Left kidney (tissue), 2 donors: ENCODE results near the gene PADI1. TPM values are rescaled to one million over a fixed set of nuclear protein-coding genes. Genes with fewer than 3 reads are reported as not detected.
"Not testable (repeated sequence)": the region's sequence is repeated elsewhere in the genome, so short reads cannot be mapped to it uniquely, and the experiment has no call there.

Source experiments
- DNase-seq: peaks from one replicate; pipeline ENCODE4 v3.0.0-alpha.2; 2013
- polyA plus RNA-seq: library from polyadenylated mRNA; unstranded; fragments of 120-200 nt; gene quantifications from one replicate; pipeline ENCODE4 v1.2.1, GENCODE V29; 2013; ENCODE audit not compliant: insufficient read length

PADI1 gene
- polyA plus RNA-seq, 1 donor, result 0.10 TPM

GRCh38 chr1:17217607-17218006 lies 12.7 kb downstream of the PADI1 start:
- no peak for DNase-seq

- DNase-seq, result no peak
Measured at GRCh38 chr1:17218939-17219338, 14.0 kb downstream of the PADI1 start.

- DNase-seq, result no peak
Measured at GRCh38 chr1:17220287-17220686, 15.4 kb downstream of the PADI1 start.

- DNase-seq, result no peak
Measured at GRCh38 chr1:17222557-17222956, 17.6 kb downstream of the PADI1 start.

DNA sequence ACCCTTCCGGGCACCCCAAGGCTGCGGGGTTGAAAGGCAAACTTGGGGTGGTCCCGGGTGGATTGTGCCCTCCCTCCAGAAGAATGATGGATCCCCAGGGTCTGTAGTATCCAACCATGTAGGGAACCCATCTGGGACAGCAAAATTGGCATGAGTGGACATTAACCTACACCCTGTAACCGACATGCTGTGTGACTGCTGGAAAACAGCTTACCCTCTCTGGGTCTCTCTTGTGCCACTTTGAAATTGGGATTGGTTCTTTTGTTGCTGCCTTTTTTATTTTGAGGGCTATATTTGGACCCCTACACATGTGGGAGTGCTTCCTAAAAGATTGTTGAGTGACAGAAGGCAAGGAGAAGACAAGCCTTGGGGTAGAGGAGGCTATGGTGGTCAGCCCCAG lies 19.5 kb downstream of the PADI1 start:
- no peak for DNase-seq

DNA sequence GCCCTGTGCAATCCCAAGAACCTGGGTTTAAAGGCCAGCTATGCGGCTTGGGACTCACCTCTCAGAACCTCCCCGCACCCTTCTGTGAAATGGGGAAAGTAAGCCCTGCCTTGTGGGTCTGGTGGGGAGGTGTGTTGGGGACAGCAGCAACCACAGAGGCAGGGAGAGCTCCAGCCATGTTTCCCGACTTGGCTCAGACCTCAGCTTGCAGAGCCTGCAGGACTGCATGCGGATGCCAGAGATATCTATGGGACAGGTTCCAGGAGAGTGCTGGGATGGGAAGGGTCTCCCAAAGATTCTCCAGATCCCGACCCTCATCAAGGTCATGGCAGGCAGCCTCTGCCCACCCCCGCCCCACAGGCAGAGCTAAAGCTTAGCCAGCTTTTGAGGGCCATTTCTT lies 20.2 kb downstream of the PADI1 start:
- no peak for DNase-seq

- DNase-seq, result no peak
Measured at GRCh38 chr1:17227358-17227915, 22.5 kb downstream of the PADI1 start.

- DNase-seq, result no peak
Measured at GRCh38 chr1:17228619-17229018, 23.7 kb downstream of the PADI1 start.

- no peak for DNase-seq
Measured at GRCh38 chr1:17229379-17229778, 24.5 kb downstream of the PADI1 start.

DNA sequence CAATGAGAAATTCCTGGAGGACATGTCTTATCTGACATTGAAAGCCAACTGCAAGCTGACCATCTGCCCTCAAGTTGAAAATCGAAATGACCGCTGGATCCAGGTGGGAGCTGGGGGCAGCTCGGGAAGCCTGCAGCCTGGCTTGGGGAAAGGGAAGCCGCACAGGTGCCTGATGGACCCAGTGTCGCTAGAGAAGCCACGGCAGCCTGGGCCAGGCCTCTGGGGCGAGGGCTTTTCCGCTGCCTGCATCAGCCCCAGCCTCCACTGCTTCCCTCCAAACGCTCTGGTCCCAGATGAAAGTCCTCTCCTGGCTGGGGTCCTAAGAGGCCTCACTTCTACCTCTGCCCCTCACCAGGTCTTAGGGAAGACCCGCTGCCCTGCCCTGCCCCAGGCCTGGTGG lies 25.2 kb downstream of the PADI1 start:
- no peak for DNase-seq

DNA sequence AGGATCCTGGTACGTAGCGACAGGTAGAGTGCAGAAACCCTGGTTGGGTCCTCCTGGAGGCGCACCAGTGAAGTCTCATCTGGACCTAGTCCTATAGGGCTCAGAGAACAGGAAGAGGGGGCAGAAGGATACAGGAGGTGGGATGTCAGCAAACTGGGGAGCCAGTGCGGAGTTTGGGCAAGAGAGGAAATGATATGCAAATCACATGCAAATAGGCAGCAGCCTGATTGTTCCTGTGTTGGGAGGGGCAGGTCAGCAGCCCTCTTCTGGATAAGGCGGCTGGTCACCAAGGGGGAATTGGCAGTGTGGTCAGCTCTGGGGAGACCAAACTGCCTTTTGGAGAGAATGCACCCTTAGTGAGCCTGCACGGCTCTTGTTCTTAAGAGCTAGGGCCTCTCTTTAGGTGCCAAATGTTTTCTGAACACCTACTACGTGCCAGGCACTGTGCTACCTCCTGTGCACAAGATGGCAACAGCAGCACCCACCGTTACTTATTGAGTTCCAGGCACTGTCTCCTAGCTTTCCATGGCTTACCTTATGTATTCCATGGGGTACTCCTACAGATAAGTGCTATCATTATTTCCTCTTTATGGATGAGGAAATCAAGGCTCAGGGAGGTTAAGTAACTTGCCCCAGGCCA lies 25.9 kb downstream of the PADI1 start:
- DNase-seq, result no peak

DNA sequence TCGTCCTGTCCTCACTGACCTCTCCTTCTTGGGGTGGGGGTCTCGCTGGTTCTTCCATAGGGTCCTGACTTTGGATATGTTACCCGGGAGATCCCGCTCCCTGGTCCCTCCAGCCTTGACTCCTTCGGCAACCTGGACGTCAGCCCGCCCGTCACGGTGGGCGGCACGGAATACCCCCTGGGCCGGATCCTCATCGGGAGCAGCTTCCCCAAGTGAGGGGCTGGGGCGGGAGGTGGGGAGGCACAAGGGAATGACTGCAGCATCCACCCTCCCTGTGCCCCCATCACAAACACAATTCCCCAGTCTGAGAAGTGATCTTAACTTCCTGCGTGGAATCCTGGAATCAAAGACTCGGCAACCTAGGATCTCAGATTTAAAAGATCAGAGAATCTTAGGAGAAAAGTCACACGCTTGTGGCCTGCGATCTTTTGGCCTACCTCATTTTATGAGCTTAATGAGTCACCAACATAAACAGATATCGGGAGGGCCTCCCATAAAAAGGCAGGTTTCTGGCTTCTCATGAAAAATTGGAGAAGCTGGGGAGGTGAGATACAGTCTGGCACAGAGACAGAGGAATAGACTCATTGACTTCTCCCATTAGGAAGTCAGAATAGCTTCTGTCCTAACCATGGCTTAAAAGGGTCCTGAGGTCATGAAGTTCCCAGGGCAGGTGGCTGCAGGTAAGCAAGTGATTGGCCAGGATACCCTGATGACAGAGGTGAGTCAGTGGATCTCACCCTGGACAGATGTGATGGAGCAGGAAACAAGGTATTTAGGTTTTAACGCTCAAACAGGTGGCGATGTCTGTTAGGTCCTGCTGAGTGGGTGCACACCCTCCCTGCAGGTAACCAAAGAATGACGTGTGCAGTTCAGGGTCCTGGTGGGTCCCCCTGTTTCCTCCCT lies 28.1 kb downstream of the PADI1 start:
- DNase-seq, result no peak

GRCh38 chr1:17233675-17234320 lies 28.9 kb downstream of the PADI1 start:
- DNase-seq, result no peak

DNA sequence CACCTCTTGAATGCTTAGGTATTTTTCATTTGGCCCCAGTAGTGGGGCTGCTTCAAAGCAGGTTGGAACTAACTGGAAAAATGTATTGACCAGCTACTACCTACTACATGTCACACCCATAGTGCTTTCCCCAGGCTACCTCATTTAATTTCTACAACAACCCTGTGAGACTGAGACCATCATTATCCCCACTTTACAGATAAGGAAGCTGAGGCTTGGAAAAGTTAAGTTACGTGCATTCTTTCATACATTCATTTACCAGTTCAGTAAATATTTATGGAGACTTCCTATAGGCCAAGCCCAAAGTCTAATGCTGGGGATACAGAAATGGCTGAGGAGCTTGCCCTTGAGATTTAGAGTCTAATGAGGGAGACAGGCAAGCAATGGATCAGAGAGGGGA lies 29.5 kb downstream of the PADI1 start:
- no peak for DNase-seq

DNA sequence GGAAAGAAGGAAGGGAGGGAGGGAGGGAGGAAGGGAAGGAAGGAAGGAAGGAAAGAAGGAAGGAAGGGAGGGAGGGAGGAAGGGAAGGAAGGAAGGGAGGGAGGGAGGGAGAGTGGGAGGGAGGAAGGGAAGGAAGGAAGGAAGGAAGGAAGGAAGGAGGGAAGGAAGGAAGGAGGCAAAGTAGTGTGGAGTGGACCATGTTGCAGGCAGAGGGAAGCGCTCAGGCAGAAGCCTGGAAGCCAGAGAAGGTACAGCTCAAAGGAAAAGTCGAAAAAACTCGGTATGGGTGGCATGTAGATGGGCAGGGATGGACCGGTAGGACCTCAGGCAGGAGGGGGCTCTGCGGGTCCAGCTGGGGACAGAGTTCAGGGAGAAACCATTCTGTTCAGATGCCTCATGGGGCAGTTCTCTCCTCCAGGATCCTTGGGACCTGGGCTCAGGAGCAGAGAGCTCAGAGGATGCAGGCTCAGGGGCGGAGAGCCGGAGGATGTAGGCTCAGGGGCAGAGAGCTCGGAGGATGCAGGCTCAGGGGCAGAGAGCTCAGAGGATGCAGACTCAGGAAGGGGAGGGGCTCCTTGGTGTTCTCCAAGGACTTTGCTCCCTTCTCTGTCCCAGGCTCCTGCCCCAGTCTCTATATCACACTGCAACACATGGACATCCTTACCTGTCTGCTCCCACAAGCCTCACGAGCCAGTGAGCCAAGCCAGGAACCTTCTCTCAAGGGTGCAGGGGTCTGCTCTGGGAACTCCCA lies 30.4 kb downstream of the PADI1 start:
- DNase-seq, result no peak

- DNase-seq, result peak; percentile 84
Measured at GRCh38 chr1:17236779-17237560, 32.0 kb downstream of the PADI1 start.

DNA sequence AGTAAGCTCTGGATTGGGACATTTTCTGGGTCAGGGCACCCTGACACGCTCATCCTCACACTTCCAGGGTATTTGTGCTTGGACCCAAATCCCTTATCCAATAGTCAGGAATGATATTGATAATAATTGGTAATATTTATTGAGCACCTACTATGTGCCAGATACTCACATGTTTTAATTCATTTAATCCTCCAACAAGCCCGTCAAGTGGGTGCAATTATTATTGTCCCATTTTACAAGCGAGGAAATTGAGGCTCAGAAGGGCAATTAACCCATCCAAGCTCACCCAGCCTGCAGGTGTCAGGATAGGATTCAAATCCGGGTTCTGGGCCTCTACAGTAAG lies 32.6 kb downstream of the PADI1 start:
- no peak for DNase-seq

GRCh38 chr1:17239420-17239819 lies 34.5 kb downstream of the PADI1 start:
- DNase-seq, result peak; percentile 87

DNA sequence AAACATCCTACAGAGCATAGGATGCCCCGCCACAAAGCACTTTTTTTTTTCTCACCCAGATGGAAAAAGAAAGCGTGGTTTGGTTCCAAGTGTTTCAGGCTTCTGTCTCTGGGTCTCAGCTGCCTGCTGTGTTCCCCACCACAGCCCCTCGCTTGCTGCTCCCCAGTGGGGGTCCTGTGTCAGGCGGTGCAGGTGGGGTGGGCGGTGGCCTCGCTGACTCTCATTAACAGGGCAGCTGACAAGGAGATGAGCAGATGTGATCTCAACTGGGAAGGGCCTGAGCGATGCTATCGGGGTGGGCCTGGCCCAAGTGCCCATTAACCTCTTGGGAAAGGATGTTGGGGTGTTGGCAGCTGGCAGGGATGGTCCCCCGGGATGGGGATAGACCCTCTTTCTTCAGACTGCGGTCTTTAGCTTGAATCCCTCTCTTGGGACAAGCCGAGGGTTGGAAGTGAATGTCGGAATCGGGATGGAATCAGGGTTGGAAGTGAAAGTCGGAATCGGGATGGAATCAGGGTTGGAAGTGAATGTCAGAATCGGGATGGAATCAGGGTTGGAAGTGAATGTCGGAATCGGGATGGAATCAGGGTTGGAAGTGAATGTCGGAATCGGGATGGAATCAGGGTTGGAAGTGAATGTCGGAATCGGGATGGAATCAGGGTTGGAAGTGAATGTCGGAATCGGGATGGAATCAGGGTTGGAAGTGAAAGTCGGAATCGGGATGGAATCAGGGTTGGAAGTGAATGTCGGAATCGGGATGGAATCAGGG lies 36.3 kb downstream of the PADI1 start:
- DNase-seq, result not testable (repeated sequence)

GRCh38 chr1:17241780-17242074 lies 36.8 kb downstream of the PADI1 start:
- DNase-seq, result not testable (repeated sequence)

DNA sequence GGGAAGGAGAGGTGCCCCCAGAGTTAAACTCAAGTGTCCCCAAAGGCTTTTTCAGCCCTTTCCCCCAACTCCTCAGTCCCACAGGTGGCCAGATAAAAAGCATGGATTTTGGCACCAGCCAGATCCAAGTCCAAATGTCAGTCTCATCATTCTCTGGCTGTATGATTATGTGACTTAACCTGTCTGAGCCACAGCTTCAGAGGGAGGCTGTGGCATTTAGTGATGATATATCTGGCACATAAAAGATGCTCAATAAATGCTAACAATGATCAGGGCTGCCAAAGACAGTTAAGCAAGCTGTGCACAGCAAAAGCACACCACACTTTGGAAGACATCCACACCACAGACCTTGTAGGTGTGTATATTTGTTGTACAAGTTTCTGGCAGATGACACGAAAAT lies 38.3 kb downstream of the PADI1 start:
- no peak for DNase-seq
